HK-2 (cell line): Measurements from ENCODE around the gene RBM33.
A peak's percentile ranks its signal among the peaks of the same experiment; 100 is the strongest.

Experiments
- DNase-seq: peaks from one replicate; pipeline ENCODE4 v3.0.0-alpha.2; 2018; ENCODE audit not compliant: unreplicated experiment

The RBM33 gene

DNA sequence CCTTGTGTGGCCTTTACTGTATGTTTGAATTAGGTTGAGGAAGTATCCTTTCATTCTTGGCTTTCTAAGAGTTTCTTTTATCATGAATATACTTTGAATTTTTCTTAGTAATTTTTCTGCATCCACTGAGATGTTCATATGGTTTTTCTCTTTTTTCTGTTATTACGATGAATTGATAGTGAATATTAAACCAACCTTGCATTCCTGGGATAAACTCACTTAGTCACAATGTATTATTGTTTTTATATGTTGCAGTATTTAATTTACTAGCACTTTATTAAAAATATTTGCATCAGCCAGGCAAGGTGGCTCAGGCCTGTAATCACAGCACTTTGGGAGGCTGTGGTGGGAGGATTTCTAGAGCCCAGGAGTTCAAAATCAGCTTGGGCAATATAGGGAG is 15.3 kb upstream of the RBM33 start:
- no peak for DNase-seq

DNA sequence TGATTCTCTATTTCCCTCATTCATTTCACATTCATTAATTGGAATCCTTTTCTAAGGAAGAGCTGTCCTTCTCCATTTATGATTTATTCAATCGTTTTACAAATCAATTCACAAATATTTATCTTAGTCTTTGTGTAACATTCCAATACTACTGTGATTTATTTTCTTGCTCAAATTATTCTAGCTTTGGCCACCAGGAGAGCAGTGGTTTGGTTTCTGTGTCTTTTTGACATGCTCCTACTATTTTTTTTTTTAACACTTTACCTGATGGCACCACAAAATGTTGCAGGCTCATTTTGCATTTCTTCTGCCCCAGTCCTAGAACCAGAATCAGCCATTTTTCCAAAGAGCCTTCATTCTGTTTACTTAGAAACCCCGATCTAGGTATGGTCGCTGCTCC is 13.3 kb upstream of the RBM33 start:
- no peak for DNase-seq

DNA sequence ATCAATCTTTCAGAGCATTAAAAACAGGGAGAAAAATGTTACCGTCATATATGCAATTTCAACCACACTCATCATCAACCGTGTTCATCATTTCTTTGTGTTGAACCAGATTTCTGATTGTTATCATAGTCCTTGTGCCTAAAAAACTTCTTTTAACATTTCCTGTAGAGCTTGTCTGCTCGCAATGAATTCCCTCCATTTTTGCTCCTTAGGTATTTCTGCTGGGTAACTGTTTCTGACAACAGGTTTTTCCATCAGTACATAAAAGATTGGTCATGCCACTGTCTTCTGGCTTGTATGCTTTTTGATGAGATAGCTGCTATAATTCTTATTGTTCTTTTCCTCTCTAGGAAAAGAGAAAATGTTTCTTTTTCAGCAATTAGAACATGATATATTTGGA is 8.6 kb upstream of the RBM33 start:
- no peak for DNase-seq

DNA sequence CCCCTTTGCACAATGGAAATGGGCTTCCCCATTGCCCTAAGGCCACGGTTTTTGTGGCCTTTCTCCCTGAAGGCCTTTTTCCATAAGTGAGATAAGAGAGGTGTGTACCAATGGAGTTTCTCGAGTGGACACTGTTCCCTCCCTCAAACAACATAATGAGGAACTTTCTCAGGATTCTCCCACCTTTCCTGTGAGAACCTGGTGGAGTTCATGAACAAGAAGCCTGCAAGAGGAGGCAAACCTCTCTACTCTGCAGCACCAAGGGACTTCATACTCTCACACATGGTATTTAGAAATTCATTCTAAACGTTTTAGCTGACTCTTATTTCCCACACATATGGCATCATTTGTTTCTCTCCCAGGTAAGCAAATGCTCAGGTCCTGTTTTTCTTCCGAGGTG is 7.3 kb upstream of the RBM33 start:
- DNase-seq: no peak

GRCh38 chr7:155638366-155638765 is 6.1 kb upstream of the RBM33 start:
- no peak for DNase-seq

- no peak for DNase-seq
Observed at GRCh38 chr7:155639958-155640520, 4.4 kb upstream of the RBM33 start.

GRCh38 chr7:155640629-155641028 is 3.8 kb upstream of the RBM33 start:
- no peak for DNase-seq

- no peak for DNase-seq
Observed at GRCh38 chr7:155643804-155644177, 670 bp upstream of the RBM33 start.

- DNase-seq: peak; percentile 42
Observed at GRCh38 chr7:155644971-155645509, 579 bp downstream of the RBM33 start.

GRCh38 chr7:155645662-155646061 is 1.2 kb downstream of the RBM33 start:
- no peak for DNase-seq

- DNase-seq: no peak
Observed at GRCh38 chr7:155646669-155647068, 2.2 kb downstream of the RBM33 start.

DNA sequence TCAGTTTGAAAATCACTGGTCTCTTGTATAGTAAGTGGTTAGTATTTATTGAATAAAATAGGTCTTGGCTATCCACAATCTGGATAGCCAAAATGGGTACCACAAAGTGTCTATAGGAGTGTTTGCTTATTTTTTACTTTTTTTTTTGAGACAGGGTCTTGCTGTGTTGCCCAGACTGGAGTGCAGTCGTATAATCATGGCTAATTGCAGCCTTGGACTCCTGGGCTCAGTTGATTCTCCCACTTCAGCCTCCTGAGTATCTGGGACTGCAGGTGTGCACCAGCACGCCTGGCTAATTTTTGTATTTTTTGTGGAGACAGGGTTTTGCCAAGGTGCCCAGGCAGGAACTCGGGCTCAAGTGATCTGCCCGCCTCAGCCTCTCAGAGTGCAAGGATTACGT is 2.8 kb downstream of the RBM33 start:
- DNase-seq: no peak

- DNase-seq: no peak
Observed at GRCh38 chr7:155647734-155648133, 3.3 kb downstream of the RBM33 start.

DNA sequence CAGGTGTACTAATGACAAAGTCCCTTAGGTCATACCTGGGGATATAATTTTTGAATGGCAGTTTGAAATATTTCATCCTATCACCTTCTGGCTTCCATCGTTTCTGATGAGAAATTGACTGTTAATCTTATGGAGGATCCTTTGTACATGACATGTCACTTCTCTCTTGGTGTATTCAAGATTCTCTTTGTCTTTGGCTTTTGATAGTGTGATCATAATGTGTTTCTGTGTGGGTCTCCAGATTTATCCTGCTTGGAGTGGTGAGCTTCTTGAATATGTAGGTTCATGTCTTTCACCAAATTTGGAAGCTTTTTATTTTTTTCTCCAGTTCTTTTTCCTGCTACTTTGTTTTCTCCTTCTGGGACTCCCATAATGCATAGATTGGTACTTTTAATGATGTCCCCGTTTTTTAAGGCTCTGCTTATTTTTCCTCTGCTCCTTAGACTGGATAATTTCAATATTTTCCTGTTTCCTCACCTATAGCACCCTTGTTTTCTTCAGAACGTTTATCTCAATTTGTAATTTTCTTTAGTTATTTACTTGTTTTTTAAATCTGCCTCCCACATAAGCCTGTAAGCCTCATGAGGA is 4.4 kb downstream of the RBM33 start:
- DNase-seq: no peak

DNA sequence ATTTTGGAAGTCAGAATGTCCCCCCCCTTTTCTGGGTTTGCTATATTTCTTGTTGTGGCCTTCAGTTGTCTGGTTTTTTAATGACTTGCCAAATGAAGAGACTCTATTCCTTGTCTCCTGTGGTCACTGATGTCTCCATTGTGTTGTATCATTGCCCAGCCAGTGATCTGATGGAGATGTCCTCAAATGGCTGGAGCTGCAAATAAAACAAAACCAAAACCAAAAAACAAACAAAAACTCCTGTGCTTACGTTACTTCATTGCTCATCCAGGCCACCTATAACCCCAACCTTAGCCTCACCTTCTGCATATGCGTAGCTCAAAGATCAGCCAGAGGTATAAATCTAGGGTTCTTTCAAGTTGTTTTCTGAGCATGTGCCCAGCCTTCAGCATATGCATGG is 5.1 kb downstream of the RBM33 start:
- no peak for DNase-seq

DNA sequence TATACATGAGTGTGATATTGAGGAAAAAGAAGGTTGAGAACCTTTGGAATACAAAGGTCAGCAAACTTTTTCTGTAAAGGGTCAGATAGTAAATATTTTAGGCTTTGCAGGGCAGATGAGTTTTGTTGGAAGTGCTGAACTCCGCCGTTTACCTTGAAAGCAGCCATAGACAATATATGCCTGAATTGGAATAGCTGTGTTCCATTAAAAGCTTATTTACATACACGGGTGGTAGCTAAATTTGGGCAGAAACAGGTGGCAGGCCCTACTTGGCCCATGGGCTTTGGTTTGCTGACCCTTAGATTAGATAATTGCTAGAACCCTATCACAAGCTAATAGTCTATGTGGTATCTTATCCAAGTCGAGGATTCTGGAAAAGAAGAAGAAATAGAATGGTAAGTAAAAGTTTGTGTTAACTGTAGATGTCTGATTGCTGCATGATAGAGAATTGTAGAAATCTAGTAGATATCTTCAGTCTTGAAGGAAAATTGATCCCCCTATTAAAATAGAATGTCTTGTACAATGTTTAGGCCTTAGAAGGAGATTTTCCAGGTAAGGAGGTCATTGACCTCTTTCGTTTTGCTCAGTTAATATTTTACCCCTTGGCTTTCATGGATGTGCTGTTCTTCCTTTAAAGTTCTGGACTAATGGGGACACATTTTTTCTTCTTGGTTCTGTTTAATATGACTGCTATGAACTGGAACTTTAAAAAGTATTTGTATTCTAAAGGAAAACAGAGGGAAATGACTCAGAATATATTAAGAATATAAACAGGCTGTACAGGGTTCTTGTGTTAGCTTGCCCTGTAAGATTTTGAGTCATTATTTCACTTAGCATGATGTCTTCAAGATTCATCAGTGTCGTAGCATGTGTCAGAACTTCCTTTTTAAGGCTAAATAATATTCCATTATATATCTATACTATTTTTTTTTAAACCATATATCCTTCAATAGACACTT is 8.0 kb downstream of the RBM33 start:
- DNase-seq: no peak

GRCh38 chr7:155653803-155654202 is 9.3 kb downstream of the RBM33 start:
- DNase-seq: no peak

- no peak for DNase-seq
Observed at GRCh38 chr7:155656891-155657290, 12.4 kb downstream of the RBM33 start.

GRCh38 chr7:155660059-155660757 is 15.7 kb downstream of the RBM33 start:
- DNase-seq: no peak

GRCh38 chr7:155660758-155661093 is 16.3 kb downstream of the RBM33 start:
- no peak for DNase-seq

DNA sequence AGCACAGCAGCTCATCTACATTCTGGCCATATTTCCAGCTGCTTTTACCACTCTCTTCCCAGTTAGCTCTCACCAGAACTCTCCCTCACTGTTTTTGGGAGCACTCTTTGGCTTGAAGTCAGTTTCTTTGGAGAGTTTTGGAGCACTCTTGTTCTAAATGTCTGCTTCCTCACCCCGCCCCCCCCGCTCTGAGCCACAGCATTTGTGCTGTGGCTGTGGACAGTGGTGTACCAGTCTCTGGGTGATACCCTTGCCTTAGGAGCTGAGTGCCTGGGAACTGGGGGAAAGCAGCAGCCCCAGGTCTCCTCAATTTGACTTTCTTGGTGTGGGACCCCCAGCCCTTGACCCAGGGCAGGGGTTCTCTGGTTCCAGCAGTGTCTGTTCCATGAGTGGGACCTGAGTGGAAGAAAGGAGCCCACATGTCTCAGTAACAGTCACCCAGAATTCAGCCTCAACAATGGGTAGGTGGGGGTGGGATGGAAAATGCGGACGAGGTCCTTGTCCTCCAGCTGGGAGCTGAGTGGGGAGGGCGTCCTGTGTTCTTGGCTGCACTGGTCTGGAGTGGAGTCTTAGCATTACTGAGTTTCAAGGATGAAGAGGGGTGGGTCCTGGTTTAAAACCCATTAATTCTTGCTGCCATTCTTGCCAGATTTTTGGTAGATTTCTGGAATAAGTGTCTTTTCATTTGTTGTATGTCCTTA is 18.0 kb downstream of the RBM33 start:
- DNase-seq: no peak

GRCh38 chr7:155663937-155664336 is 19.5 kb downstream of the RBM33 start:
- DNase-seq: no peak
